Activated CD4-positive, alpha-beta T cell treated with anti-CD3 and anti-CD28 coated beads, Interleukin-2, amount 50 U/mL, for 24 hours (primary cell): ENCODE results near the gene COMMD4.

ENCODE experiments used
- DNase-seq, 2 donors: peaks; one replicate each; pipeline ENCODE4 v3.0.0-alpha.2; 2020; ENCODE audit warnings: low read depth in 1 of 2, low spot score in 1 of 2

The COMMD4 gene

DNA sequence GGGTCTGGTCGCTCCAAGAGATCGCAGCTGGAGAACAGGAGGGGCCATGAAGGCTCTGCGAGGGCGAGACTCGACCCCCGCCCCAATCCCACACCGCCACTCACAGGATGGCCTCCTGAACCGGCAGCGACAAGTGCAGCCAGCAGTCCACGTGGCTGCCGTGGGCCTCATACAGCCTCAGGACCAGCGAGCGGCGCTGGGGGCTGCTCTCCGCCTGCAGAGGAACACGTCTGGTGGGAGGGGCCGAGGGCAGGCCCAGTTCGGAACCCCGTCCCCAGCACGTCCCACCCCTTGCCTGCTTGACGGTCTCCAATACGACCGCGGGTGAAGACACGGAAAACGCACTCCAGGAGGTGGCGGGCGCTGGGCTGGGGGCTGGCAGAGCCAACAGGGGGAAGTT is 20.1 kb downstream of the COMMD4 start:
- DNase-seq = no peak

GRCh38 chr15:75356517-75356916 is 20.7 kb downstream of the COMMD4 start:
- no peak for DNase-seq

- no peak for DNase-seq
These were observed 22.3 kb downstream of the COMMD4 start for GRCh38 chr15:75357976-75358673.

DNA sequence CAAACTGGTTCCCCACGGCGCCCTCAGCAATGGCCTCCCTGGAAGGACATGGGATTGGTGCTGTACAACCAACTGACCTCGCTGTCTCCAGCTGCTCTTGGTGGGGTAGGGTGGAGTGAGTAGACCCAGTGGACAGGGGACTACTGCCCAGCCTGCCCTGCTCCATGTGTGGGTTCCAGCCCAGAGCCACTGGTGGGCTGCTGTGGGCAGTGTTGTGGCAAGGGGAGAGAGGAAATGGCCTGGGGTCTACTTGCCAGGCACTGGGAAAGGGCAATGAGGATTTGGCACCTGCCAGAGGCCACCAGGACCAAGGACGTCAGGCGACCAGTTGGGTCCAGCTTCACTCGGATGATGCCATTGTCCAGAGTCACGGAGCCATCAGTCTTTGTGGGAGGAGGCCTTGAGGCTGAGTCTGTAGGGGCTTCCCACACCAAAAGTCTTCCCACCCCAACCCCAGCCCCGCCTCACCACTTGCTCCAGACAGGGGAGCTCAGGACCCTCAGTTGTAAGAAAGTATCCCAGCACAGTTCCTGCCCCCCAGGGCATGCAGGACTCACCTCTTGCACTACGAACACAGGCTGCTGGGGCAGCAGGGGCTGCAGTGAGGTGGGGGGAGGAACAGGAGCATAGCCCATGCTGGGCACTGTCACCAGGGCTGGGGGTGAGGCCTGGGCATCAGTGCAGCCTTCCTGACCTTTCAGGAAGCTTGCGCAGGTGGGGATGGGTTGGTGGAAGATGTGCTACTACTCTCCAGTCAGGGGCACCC is 23.1 kb downstream of the COMMD4 start:
- no peak for DNase-seq

- no peak for DNase-seq
These were observed 23.8 kb downstream of the COMMD4 start for GRCh38 chr15:75359537-75360250.

DNA sequence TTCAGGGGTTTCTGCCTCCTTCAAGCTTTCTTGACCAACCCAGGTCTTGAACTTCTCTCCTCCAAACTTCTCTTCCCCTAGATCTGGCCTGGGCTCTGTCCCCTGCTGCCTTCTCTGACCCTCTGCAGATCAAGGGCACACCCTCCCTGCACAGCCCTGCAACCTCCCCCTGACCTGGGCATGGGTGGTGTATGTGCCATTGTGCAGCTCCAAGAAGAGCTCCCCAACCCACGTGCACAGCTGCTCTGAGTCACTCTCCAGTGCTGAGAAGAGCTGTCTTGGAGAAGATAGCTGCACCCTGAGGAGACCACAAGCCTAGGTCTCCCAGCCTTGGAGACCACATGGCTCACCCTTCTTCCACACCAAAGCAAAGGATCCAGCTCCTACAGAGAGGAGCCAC is 24.5 kb downstream of the COMMD4 start:
- DNase-seq = no peak

- no peak for DNase-seq
These were observed 25.0 kb downstream of the COMMD4 start for GRCh38 chr15:75360856-75361255.

DNA sequence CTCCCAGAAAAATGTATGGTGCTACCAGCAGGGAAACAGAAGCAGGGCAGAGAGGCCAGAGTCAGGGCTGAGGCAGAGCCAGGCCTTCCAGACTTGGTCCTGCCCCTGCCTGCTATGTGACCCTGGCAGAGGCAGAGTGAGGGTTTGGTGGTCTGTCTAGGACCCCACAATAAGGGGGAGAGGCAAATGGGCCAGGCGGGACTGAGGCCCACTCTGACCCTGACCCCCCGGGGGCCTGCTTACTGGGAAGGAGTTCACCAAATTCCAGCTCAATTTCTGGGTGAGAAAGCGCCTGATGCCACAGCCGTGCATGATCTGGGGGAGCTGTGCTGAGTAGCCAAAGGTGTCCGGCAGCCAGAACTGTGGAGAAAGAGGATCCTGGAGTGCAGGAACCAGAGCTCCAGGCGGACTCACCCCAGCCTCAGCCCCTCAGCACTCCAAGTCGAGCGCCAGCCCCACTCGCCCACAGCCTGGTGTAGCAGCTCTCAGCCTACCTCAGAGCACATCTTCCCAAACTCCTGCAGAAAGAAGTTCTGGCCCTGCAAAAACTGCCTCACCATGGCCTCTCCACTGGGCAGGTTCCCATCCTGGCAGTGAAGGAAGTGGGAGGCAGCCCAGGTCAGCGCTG is 25.6 kb downstream of the COMMD4 start:
- DNase-seq = no peak

DNA sequence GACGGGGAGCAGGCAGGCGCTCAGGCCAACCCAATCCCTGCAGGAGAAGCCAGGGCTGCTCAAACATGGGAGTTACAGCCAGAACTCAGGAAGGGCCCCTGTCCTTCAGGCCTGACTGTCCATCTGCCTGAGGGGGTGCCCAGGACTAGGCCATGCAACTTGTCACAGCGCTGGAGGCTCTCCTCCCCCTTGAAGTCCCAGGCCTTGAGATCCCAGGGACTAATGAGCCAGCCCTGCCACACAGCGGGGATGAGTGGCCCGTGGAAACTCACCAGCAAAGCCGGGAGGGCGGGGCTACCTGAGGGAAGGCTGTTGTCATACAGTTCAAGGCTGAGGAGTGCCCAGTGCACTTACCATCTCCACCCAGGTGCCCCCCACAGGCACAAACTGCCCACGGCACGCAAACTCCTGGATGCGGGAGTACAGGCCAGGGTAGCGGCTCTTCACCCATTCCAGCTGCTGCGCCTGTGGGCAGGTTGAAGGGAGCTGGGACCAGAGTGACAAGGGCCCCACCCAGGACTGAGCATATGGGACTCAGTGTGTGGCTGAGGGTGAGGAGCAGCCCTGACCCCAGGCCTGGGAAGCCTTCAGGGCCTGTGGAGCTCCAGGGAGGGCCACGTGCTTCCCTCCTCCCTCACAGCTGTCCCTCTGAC is 26.3 kb downstream of the COMMD4 start:
- DNase-seq = no peak

DNA sequence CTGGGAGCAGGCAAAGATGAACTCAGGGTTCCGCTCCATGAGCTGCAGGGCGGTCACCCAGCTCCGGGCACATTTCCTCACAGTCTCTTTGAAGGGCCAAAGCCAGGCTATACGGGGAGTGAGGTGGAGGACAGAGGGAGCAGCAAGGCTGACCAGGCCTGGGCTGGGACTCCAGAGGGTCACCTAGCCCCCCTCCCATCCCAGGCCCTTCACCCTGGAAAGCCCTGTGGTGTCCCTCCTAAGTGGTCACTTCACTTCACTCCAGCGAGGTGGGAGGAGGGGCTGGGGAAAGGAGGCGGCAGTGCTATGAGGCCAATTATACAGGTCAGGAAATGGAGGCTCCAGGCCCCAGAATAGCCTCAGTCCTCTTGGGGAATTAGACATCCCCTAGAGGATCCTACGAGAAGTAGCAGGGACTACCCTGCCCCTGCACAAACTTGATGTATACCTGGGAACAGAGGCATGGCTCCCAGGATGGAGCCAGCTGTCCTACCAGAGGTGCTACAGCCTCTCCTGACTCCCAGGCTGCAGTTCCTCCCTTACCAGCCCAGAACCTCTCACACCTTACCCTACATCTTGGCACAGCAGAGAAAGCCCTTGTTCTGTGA is 26.9 kb downstream of the COMMD4 start:
- DNase-seq = no peak

DNA sequence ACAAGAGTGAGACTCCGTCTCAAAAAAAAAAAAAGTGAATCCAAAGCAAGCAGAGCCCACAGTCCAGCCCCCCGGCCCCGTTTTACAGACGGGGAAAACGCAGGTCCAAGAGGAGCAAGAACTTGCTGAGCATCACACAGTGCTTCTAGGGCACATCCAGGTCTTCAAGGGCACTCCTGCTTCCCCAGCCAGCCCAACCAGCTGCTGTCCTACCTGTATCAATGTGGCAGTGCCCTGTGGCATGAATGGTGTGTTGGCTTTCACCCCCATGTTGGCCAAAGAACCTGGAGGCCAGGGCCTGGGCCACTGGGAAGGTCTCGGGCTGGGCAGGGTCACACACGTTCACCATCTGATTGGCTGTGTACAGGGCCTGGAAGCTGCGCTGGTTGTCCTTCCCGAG is 27.9 kb downstream of the COMMD4 start:
- no peak for DNase-seq

DNA sequence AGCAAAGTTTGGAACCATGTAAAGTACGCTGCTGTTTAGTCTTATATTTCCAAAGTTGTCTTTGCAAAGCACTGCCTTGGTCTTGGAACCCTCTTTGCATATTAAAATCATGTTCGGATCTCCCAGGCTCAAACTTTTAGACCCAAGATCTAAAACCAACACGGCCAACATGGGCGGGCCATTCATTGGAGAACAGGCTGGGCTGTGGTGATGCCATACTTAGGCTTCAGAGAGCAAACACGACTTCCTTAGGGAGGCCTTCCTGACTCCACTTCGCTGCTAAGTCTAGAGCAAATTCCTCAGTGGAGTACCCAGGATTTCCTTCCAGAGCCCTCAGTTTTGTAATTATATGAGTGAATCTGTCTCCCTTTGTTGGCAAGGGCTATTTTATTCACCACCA is 29.0 kb downstream of the COMMD4 start:
- DNase-seq = no peak

GRCh38 chr15:75366163-75366562 is 30.3 kb downstream of the COMMD4 start:
- DNase-seq = no peak

DNA sequence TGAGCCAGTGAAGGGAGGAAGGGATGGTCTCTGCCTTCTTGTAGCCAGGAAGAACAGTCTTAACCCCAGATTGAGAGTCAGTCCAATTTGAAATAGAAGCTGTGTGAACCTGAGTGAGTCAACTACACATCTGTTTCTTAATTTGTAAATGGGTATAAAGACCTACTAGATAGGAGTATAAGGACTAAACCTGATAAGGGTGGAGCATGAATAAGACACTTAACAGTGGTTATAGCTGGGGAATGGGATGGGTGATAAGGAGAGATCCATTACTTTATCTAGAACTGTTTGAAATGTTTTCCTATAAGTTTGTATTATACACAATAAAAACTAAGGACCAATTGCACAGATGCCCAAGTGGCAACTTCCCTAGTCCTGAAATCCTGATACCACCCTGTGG is 31.1 kb downstream of the COMMD4 start:
- no peak for DNase-seq

DNA sequence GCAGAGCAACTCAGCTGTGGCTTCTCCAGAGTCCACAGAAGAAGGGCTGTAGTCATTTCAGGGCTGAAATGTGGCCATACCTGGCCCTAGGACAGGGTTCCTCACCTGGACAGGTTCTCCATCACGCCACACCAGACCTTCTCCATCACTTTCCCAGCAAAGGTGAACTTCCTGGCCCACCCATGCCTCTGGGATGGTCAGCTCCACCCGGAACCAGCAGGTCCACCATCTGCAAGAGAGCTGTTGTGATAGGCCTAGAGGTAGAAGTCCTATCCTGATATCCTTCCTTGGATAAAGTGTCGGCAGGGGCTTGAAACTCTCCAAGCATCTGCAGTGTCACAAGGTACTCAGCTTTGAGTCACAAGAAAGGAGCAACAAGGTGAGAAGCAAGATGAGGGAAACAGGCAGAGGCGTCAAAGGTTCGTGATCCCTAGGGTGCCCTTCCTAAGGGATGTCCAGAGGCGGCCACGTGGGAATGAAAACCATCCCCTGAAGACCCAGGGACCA is 31.6 kb downstream of the COMMD4 start:
- no peak for DNase-seq

DNA sequence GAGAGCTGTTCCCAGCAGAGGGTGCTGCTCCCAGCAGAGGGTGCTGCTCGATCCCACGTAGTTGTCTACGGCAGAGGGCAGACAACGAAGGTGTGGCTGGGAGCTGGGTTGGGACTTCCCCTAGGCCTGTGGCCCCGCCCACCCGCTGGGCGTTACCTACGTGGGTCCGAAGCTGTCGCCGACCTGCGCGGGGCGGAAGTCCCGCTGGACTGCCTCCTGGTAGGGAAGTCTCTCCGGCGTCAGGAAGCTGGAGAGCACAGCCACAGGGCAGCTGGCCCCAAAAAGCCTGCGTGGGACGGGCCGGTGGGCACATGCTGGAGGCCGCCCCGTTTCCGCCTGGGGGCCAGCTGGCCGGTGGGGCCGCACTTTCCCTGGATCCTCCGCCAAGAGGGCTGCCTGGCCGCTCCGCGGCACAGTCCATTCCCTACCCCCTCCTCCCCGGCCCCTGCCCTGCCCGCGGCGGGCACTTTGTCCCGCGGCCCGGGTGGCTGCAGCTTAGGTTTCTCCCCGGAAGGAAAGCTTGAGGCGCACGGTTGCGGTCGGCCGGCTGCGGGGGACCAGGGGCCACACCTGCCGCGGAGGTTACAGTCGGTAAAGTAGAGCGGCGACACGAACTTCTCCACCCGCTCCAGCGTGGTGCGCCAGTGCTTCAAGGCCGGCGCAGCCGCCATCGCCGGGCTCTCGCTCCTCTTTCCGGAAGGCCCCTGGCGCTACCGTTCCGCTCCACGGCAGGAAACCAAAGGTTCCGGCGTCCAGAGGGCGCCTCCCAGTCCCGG is 32.2 kb downstream of the COMMD4 start, which contains the start of gene MAN2C1:
Gene MAN2C1, minus strand, starts transcription at position 695 of the 776 bp plus-strand sequence. Its CDS starts 24 bp downstream, at position 671.
- DNase-seq = peak; percentile 85 to 93

DNA sequence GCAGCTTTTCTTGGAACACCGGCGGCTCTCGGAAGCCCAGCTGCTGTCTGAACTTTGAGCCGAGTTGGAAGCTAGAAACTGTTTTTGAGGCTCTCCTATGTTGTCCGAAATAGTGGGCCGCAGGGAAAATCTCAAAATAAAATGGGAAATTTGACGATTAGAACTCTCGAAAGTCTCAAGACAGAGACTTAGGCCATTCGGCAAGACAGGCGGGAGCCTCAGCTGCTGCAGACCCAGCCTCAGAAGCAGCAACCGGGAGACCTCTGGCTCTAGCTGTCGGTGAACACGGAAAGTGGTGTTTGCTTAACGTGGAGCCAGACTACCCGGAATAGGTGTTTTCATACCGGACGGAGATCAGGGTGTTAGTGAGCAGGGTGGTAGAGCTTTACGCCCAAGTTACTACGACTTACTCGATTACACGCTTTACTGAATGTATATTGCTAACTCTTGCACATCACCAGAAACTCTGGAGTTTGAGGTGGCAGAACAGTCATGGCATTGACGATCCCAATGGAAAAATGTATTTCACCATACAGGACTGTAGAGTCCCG is 32.9 kb downstream of the COMMD4 start:
- DNase-seq = no peak

- no peak for DNase-seq
These were observed 34.2 kb downstream of the COMMD4 start for GRCh38 chr15:75369897-75370581.

GRCh38 chr15:75371486-75371885 is 35.6 kb downstream of the COMMD4 start:
- DNase-seq = no peak
